HG03571 (cell line): Measurements from ENCODE around the gene TDRD10.
"Not testable (repeated sequence)": the region's sequence is repeated elsewhere in the genome, so short reads cannot be mapped to it uniquely, and the experiment has no call there.

Source experiments
- ATAC-seq: cut with Tn5 transposase; IDR thresholded peaks from one replicate; pipeline ENCODE4 v1.9.1; 2021; ENCODE audit not compliant: unreplicated experiment

The TDRD10 gene

DNA sequence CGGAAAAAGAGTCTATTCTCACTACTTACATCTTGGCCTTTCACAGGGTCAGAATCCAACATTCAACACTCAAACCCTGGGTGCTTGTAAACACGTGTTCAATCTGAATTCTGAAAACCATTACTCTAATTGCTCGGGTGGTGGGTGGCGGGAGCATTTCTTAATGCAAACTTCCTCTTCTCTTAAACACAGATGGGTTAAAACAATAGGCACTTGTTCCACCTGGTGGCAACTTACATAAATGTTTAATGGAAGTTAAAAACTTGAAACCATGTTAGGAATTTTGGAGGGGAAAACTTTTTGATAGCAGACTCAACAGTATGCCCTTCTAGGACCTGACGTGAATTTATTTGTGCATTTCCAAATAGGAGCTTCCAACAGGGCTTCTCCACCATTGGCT lies 23.4 kb upstream of the TDRD10 start:
- ATAC-seq = no peak

DNA sequence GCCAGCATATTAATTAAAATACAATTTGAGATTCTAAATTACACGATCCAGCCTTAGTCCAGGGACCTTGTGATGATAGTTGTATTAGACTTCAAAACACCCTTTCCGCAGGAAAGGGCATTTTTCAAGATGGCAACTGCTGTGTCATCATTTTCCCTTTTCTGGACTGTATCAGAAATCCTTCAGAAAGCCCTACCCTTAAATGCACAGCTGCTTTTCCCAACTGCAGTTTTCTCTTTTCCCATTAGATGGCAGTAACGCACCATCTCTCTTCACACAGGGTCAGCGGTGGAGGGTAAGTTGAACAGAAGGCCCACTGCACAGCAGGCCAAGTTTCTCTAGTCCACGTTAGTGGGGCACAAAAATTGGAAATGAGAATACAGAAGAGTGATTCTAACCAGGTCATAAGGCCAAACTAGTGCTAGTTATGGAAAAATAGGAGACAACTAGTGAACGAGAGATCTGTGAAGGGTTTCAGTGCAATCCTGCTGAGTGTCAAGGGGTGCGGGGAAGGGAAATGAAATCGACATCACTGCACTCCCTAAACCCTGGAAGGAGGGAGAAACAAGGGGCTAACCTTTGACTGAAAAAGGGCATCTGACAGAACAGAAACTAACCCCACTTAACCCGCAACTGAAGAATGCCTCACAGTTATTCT lies 22.1 kb upstream of the TDRD10 start:
- ATAC-seq = no peak

DNA sequence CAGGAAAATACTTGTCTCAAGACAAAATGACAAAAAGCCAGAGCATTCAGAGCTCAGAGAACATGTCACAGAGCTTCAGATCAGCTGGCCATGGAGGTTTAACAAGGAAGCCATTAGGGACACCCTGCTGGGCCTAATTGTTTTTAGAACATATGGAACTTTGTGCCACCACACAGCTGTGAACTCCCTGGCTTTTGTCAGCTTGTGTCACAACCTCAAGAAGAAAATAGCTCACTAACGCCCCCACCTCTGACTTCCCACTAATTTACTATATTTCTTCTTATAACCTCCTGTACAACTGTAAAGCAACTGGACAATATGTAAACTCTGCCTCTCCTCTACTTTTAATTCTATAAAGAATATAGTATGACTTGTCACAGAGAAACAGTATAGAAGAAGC lies 21.0 kb upstream of the TDRD10 start:
- ATAC-seq = no peak

DNA sequence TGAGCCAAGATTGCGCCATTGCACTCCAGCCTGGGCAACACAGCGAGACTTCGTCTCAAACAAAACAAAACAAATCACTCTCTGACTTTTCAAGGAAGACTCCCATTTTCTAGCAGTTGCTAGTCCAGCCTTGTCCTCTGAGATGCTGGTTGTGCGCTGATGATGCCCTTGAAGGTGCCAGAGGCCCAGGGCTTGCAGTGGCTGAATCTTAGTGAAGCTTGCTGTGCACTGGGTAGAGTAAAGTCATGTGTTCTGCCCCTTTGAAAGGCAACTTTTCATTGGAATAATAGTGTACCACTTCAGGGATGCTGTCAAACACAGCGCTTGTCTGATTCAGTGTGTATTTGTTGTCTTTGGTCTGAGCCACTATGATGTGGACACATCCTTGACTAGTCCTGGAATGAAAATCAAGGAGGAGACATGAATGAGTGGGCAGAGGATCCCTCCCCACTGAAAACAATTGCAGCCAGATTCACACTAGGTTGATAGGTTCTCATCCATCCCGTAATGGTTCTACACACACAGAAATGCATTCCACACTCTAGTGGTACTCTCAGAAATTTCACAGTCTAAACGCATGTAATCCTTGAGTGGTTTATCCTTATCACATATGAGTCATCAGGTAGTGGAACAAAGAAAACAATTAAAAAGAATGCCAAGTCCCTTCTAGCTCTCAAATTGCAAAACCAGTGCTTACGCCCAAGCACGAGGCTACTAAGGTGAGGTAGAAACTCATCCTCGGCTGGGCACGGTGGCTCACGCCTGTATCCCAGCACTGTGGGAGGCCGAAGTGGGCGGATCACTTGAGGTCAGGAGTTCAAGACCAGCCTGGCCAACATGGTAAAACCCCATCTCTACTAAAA lies 17.8 kb upstream of the TDRD10 start:
- ATAC-seq = no peak

DNA sequence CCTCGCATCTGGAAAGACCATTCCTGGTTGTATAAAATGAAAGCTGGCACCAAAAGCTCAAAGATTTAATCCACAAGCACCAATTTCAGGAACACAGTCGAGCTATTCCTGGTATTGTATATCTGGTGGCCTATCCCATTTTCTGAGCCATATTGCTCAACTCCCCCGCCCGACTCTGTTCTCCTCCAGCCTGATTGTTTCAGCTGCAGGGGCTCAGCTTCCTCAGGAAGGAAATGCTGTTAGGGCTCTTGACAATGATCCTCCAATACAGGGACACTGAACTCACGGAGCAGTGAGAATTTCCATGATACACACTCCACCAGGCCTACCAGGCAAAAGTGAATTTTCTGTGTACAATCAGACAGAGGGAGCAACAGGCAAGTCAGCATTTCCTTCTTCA lies 16.9 kb upstream of the TDRD10 start:
- no peak for ATAC-seq

DNA sequence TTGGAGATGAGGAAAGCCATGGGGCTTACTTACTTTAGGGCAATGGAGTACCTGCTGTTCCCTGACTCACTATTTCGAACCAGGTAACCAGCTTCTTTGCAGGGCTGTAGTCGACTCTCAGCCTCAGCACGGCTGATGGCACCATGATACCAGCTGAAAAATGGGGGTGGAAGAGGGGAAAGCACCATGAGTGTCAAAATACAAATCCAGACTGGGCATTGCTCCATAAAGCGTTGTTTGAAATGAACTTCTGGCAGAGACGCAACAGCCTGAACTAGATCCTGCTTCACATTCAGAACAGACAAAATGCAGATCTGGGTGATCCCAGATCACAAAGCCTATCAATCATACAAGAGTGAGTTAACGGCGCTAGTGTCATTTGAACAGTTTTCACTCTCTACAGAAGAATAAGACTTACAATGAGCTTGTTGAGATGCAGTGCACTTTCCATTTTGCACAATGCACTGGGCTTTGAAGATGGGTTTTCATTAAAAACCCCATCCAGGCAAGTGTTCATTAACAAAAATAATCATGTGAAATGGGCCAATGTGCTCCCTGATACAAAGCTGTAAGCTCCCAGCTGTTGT lies 16.0 kb upstream of the TDRD10 start:
- ATAC-seq = no peak

DNA sequence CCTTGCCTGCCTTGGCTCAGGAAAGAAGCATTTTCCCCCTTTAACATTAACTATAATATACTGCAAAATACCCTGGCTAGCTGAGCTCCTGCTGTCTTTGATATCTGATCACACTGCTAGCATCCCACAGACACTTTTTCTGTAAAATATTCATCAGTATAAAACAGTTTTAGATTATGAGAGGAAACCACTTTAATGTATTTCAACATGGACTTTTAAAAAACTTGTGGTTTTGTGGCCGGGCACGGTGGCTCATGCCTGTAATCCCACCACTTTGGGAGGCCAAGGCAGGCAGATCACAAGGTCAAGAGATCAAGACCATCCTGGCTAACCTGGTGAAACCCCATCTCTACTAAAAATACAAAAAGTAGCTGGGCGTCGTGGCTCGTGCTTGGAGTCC lies 15.3 kb upstream of the TDRD10 start:
- ATAC-seq = not testable (repeated sequence)

DNA sequence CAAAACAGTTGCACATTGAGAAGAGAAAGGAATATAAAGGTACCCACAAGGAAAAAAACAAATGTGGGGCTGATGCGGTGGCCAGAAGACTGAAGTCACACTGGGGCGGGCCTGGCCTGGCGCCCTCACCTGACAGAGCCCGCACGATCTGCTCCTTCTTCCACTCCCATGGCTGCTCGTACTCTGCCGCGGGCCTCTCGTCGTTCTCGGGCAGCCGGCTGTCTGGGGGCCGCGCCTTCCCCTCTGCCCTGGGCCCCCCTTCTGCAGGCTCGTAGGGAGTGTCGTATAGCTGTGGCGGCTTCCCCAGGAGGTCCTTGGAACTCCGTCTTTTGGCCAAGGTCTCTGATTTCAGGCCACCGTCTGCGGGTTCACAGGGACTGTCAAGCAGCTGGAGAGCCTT lies 13.1 kb upstream of the TDRD10 start:
- no peak for ATAC-seq

DNA sequence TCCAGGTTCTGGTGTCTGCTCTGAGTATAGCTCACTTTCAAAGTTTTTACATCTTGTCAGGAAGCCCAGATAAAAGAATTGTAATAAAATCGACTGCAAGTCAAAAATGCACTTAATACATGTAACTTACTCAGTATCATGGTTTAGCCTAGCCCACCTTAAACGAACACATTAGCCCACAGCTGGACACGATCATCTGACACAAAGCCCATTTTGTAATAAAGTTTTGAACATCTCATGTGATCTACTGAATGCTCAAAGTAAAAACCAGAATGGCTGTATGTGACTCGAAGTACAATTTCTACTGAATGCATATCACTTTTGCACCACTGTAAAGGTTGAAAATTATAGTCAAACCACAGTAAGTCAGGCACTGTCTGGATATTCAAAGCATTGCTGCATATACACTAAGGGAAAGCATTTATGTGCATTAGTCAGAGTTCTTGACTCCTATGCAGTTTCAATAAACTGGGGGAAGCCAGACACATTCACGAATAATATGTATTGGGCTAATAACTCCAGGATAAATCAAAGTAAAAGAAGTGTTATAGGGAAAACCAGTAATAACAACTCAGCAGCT lies 12.2 kb upstream of the TDRD10 start:
- no peak for ATAC-seq

DNA sequence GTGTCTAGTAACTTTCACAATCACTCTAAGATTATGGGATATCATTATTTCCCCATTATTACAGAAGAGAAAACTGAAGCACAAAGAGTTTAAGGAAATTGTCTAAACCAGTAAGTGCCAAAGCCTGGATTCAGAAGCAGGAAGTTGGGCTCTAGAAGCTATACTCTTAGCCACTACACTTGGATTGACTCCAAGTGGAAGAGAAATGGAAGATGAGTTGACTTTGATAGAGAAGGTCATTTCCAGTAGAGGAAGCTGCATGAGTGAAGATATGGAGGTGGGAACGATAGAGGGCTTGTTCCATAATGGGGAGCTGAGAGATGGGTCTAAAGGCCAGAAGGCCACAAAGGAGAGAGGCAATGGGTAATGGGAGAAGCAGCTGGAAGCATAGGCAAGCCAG lies 11.7 kb upstream of the TDRD10 start:
- no peak for ATAC-seq

DNA sequence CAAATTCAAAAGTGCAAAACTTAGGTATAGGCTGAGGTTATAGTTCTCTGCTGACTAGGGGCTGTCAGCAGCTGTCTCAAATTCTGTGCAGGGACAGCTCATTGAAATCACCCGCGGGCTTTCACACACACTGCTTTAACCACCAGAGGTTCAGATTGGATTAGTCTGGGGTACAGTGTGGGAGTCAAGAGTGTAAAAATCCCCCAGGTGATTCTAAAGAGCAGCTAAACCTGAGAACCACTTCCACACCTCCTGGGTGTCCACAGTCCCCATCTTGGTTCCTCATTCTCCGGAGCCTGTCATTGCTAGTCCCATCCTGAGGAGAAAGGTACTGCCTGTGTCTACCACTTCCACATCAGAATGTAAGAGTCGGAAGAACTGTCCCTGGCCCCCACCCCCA lies 9.9 kb upstream of the TDRD10 start:
- ATAC-seq = no peak

DNA sequence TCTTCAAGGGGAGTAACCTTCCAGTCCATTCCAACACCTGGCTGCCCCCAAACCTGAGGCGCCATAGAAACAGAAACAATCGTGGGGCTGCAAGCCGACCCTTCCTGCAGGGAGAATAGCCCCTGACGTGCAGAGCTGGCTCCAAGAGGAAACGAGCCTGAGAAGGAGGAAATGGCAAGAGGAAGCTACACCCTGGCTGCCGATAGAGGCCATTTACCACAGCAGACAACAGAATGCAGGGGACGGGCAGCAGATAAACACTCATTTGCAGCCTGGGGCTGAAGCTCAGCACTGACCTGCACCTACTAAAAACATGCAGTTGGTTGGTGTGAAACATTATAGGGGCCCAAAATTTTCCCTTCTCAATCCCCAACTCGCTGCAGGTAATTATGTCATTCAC lies 8.7 kb upstream of the TDRD10 start:
- ATAC-seq = no peak

DNA sequence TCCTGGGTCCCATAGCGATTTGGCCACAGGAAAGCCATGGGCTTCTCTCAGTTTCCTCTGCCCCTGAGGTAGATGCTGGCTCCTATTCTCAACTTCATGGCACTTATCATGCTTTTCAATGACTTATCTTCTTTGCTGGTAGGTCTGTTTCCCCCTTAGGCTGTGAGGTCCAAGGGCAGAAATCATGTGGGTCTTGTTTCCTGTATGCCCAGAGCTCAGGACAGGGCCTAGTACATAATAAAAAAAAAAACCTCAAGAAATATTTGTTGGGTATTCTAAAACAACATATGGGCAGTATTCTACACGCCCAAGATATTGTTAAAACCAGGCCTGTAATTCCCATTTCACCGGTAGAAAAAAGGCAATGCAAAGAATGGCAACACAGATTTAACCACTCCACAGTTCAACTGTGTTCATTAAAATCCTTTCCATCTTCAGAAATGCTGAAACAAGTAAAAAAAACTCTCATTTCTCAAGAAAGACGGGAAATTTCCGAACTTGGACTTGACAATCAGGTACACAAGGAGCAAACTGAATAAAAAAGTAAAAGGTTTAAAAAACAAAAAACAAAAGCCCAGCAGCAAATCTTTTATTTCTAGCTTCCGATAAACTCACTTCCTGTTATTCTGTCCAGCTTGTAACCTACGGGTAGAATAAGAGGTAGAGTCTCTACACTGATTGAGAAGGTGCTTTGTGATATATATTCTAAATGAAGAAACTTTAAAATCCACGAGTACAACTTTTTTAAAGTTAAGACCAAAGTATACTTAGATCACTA lies 6.3 kb upstream of the TDRD10 start:
- no peak for ATAC-seq

DNA sequence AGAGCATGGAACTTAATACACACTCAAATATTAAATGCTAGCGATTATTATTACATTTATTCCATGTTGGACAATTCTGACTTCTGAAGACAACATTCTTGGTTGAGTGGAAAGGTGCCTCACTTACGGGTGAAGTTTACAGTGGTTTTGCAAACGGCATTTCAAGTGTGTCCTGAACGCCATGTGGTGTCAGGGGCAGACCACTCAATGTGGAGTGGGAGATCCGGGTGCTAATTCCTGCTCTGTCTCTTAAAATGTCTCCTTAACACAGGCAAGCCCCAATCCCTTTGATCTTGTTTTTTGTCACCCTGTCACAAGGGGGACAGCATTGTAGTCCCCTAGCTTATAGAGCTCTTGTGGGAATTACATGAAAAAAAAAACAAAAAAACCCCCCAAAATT lies 5.6 kb upstream of the TDRD10 start:
- ATAC-seq = no peak

DNA sequence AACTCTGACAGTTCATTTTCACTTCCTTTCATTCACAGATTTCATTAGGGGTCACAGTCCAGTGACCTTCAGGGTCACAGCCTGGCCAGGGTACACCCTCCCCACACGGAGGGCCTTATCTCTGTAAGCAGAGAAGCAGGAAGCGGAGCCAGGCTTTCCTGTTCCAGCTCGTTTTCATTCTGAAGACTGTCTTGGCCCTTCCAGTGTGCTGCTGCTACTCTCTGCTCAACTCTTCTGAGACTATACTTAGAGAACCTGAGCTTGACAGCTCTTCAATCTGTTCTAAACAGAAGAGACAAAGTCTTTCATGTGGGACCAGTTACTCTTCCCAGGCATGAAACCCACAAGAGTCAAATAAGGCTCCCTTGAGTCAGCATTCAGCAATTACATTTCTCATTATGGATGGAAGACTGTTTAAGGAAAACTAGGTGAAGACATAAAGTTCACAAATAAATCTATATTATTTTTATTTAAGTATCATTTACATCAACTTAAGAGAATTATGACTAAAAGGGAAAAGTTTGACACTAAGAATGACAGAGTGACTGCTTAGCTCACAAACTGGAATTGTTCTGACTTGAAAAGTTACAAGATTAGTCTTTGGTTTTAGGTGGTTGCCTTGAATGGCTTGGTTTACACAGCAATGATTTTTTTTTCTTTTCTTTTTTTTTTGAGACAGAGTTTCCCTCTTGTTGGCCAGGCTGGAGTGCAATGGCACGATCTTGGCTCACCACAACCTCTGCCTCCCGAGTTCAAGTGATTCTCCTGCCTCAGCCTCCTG lies 4.8 kb upstream of the TDRD10 start:
- no peak for ATAC-seq

DNA sequence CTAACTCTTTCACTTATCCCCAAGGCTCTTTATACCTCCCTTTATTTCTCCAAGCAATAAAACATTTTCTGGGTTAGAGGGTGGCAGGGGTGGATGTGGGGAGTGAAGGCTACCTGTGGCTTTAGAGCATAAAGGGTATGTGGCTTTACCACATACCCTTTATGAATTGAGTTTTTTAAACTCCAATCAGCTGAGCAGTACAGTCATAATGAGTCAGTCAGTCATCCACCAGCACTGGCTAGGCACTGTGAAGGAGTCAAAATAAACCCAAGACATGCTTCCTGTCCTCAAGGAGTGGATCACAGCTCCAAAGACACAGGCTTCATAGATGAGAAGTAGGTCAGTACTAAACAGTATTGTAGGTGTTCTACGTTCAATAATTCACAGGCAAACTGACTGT lies 2.6 kb upstream of the TDRD10 start:
- ATAC-seq = no peak

DNA sequence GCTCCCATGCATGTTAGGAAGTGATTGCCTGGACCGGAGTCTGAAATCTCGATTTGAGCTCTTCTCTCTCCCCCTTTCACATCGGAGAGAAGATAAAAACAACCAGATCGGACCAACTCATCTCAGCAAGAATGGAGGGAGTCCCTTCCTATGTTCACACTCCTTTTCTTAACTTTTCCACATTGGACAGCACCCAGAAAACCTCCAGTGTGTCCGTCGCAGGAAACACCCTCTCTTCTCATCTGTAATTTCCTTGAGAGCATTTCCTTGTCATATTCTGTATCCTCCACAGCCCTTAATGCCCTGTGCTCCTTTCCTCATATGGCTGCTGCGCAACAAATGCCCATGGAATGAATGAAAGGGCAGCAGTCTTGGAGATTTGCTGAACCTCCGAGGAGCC lies 1.5 kb upstream of the TDRD10 start:
- no peak for ATAC-seq

DNA sequence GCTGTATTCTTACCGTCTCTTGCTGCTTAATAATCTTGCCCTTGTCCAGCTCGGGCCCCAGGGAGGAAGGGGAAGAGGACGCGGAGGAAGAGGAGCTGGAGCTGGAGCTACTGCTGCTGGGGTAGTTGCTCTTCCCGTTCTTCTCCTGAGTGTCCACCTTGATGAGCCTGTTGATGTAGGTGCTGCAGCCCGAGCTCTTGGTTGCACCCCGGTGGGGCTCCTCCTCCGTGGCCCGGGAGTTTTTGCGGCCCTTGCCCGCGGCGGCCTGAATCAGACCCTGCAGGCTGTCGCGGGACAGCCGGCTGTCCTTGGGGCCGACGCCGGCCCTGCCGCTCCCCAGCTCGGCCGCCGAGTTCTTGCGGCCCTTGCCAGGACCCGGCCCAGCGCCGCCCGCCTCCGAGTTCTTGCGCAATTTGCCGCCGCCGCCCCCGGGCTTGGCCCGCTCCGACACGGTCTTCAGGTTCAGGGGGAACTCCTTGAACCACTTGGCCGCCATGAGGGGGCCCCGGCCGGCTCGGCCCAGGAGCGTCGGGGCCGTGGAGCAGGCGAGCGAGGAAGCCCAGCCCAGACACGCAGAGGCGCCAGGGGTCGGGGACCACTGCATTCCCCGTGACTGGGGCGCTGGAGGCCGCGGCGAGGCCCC lies 475 bp upstream of the TDRD10 start:
- no peak for ATAC-seq

DNA sequence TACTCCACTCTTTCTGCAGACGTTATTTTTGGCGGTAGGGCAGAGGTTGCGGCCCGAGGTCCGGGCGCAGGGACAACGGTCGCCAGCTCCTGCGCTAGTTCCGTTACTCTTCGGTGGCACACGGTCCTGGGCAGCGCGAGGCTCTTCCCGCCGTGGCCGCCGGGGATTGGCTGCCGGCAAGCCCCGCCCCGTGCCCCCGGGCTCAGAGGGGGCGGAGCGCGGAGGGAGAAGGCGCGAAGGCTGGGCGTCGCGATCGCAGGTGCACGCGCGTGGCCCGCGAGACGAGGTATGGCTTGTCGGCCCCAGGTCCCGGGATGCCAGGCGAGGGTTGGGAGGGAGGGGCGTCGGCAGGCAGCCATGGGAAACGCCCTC lies 711 bp downstream of the TDRD10 start:
- ATAC-seq = no peak

DNA sequence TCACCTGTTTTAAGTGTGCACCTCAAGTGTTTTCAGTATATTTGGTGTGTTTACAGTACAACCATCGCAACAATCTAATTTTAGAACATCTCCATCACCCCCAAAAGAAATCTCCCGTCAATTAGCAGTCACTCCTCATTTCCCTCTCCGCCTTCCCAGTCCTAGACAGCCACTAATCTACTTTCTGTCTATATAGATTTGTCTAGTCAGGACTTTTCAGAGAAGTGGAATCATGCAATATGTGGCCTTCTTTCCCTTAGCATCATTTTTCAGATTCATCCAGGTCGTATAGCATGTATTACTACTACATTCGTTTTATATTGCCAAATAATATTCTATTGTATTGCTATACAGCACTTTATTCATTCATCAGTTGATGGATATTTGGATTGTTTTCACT lies 1.9 kb downstream of the TDRD10 start:
- no peak for ATAC-seq
